OCI-M2 (cell line): ENCODE measurements around the gene CBX2.

ENCODE experiments used
- DNase-seq: peaks from one replicate; lab custom pipeline; 2025; ENCODE audit not compliant: unreplicated experiment; lab: John Stamatoyannopoulos, UW

CBX2 gene

DNA sequence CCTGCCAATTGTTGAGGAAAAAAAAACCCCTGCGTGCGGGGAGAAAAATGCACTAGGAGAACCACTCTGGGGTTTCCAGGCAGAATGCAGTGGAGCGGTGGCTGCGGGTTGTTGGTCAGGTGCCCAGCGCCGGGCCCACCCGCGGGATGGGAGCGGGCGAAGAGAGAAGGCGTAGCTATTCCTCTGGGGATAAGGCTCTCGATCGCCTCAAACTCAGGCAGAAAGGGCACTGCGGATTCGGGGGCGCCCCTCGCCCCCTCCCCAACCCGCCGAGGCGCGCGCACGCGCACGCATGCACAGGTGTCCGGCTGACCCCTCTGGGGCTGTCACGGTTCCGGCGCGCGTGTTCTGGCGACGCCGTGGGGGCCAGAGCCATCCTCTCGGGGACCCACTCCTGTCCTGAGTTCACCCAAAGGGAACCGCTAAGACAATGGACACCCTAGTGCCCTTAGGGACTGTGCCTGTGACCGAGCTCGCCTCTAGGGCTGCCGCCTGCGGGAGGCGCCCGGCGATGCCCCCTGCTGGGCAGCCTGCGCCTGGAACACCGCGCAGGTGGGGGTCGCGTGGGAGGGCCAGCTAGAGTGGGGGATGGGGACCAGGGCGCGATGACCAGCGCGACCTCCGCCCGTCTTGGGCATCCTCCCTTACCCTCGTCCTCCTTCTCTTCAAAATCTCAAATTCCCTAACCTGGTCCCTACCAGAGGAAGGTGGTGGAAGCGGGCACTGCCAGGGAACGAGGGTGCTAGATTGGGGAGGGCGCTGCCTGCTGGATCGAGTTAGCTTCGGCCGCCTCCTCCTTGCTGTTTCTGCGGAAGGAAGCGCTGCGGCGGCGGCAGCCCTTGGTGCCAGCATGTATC is 33.3 kb downstream of the CBX2 start:
- DNase-seq: no peak

DNA sequence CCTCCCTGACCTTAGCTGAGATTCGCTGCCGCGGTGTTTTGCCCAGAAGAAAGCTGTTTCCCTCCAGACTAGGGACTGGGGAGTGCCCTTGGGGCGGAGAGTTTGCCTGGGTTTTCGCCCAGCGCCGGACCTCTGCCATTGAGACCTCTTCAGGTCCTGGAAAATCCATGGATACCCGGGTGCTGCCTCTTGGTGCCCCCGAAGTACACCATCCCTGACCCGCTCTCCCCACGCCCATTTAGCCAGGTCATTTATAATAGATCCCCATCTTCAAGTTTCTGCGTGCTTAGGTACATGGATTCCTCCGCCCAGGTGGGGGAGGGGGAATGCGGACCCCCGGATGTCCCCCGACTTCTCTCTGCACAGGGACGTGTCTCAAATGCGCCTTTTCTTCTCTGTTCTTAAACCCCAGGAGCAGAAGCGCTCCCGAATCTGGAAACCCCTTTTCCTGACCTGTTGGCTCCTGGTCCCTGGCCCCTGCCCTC is 34.0 kb downstream of the CBX2 start:
- DNase-seq: no peak

DNA sequence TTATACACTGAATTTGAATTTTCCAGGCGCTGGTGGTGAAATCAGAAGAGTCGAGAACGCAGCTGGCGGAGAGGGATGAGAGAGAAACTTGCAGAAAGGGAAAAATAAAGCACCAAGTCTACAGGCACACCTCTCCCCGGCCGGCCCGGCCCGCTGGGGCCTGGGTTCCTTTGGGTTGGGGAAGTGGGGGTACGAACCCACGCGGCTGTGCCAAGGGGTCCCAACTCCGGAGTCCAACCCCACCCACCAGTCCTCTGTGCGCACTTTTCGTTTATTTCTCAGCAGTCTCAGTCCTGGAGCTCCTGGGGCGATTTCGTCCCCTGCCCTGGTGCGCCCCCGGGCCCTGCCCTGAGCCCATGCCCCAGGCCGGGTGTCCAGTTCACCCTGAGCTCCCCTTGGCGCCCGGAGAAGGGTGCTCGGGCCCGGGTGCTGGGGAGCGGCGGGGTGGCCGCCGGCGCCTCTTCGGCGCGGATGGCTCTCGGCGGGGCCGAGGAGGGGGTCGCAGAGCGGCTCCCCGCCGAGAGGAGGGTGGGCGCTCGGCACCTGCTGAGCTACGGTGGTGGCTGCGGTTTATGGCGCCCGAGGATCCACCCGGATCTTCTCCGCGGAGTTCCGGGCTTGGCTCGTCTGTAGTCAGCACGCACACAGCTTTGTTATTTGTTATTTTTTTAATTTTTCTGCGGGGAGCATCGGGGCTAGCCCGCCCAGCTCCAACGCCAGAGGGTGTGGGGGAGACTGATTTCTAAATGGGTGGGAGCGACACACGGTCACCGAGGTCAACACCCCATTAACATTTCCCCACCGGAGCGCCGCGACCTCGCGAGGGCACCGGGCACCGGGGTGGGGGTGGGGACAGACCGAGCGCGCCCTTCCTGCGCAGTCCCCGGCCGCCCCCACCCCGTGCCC is 34.7 kb downstream of the CBX2 start:
- no peak for DNase-seq

DNA sequence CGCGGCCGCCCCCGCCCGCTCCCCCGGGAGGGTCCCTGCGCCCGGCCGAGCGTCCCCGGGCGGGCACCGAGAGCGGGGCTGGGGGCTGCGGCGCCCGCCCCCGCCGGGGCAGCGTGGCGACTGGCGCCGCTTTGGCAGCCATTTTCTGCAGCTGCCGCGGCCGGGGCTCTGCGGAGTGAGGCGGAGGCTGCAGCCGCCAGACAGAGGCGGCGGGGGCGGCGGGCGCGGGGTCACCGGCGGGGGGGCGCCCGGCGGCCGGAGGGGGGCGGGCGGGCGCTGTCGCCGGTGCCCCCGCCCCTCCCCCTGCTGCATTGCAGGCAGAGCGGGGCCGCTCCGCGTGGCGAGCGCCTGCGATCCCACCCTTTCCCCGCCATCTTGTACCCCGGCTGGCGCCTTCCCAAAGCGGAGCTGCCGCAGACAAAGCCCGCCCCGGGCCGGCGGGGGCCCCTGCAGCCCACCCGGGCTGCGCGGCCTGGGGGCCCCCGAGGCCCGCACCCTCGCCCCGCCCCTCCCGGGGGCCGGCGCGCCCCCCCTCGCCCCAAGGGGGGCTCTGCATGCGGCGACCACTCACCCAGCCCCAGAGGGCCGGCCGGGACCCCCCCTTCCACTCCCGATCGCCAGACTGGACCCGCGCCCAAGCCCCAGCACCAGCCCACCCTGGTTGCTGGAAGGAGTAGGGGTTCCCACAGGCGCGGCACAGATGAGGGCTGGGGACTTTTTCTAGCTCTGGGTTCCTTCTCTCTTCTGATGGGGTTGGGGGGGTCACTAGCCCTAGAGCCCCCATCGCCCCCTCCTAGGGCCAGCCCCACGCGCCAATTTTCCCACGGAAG is 35.6 kb downstream of the CBX2 start:
- DNase-seq: no peak

DNA sequence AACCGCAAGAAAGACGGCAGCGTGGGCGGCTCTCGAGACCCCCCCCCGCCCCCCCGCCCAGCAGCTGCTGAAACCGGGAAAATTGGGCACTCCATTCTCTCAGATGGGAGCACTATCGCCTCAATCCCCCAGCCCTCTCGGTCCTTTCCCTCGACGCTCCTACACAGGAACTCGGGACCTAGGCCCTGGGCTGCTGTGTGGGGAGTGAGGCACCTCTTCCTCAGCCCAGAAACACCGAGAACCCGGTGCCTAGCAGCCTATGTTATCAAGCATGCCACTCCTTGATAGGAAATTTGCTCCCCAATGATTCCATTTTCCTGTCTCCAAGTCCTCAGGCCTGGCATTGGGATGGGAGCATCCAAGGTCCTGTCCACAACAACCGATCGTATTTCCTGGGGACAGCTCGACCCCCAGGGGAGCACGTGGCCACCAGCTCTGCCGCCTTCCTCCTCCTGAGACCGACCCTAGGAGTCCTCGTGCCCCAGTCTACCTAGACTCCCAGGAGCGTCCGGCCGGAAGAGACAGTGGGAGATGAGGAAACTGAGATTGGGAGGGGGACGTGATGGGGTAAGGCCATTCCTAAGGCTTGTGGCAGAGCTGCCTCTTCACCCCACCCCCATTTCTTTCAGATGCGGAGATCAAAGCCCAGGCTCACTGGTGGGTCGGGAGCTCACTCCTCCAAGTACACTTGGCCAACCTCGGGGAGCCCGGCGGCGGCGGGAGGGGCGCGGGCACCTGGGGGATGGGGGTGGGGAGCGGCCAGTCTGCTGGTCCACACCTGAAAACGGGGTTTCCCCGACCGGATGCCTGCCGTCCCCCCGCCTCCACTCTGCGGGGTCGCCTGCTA is 36.4 kb downstream of the CBX2 start:
- no peak for DNase-seq

DNA sequence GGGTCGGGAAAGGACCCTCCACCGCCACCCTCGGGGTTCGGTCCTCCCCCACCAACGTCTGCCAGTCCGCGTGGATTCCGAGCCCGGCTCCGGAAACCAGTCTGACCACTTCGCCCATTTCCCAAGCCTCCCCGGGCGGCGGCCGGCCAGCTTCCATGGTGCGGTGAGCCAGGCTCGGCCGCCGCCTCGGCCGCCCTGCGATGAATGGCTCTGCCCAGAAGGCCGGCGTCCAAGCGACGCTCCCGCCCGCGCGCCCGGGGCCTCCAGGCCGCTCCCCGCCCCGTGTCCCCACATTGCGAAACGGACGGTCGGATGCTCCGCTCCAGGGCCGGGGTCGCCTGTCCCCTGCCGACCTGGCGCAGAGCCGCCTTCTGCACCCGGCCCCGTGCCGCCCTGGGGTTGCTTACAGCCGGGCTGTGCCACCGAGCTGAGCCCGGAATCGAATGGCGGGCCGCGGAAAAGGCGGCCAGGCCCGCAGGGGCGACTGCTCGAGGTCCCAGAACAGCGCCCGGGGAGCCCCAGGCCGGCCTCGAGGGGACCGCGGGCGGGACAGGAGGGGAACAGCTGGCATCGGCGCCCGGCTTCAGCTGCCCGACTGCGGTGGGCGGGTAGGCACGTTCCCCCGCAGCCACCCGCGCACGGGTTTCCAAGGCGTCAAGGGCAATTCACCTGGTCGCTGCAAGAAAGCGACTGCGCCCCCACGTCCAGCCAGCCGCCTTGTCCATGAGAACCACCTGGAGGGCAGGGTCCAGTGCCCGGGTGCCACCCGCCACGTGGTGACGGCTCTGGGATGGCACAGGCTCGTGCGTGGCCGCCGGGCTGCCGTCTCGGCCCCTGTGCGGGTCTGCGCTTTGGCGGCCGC is 37.3 kb downstream of the CBX2 start:
- DNase-seq: no peak

DNA sequence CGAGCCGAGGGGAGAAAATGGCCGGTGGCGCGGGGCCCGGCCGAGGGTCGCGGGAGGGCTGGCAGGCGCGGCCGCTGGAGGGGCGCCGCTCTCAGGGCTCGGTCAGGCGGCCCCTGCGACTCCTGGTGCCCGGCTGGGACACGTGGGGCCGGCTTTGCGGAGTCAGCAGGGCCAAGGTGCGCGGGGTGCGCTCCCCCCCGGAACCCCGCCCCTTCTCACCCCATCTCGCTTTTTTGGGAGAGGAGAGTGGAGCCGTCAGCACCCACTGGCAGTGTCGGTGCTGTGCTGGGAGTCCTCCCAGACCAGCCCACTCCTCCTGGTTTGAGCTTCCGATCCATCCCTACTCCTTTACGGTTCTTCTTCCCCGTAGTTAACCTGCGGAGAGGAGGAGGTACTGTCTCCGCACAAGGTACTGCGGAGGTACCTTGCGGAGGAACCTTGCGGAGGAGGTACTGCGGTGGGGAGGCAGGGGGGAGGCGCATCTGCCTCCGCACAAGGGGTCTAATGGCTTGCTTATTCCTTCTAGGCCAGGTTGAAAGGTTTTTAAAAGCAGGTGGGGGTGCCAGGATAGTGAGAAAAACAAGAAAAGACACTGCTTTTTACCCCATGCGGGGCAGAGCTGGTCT is 38.0 kb downstream of the CBX2 start:
- no peak for DNase-seq

DNA sequence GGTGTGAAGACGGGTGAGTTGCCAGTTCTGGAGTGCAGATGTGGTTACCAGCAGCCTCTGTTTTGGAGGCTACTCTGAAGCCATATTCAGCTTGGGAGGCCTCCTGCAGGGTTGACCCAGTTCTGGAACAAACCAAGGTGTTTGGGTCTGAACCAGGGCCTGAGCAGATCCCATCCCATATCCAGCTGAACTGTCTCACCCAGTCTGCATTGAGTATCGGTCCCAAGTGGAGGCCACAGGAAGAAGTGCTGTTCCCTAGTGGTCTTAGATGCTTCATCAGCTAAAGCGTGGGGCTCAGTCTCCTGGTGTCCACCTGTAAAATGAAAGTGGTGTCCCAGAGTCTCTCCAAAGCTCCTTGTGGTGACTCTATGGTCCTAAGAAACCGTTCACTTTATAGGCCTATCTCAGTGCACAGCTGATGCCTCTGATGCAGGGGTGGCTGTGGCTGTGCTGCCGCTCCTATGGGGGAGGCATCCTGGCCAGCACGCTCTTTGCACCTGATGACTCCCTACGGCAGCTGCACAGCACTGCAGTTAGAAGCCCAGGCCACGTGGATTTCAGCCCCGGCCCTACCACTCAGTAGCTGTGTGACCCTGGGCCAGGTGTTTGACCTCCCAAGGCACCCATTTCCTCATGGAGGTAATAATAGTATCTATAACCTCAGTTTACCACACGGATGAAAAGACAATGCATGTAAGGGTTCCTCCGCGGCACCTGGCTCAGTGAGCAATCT is 40.2 kb downstream of the CBX2 start:
- no peak for DNase-seq

DNA sequence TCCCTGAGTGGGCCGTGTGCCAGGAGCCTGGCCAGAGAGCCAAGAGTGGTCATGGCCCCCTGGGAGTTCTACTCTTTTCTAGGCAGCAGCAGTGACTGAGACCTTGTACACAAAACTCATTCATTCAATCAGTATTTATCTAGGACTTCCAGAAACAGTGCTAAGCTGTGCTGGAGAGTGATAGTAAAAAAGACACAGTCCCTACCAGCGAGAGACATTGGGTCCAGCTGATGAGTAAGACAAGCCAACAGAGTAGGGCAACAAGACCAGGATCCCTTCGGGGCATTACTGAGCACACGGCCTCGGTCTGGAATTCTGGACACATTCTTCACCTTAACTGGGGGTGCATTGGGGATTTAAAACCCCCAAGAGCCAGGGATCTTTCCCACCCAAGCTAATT is 41.1 kb downstream of the CBX2 start:
- no peak for DNase-seq

DNA sequence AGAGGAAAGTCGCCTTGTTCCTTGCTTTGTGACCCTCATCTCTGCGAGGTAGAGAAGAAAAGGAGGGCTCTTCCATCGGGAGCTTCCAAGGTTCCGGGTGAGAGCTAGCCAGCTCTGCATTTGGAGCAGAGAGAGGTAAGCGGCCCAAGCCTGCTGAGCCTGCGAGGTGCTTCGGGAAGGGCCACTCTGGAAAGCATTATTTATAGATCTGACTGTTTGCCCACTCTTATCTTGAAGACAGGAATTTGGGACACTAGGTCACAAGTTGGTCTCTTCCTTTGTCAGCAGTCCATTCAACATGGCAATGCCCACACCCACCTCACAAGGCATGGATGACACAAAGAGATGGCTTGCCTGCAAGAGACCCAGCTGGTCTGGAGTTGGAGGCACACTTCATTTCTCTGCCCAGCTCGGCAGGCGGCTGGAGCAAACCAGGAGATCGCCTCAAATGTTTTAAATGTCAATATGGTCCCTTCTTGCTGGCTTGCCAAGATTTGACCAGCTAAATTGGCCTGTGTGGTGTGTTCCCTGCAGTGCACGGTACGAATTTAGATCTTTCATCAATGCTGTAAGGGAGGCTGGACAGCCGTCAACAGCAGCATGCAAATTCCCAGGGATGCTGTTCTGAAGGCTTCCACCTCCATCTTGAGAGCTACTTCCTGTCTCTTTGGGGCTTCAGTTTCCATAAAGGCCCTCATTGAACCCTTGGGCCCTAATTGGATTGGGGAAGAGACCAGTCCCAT is 41.8 kb downstream of the CBX2 start:
- DNase-seq: no peak

DNA sequence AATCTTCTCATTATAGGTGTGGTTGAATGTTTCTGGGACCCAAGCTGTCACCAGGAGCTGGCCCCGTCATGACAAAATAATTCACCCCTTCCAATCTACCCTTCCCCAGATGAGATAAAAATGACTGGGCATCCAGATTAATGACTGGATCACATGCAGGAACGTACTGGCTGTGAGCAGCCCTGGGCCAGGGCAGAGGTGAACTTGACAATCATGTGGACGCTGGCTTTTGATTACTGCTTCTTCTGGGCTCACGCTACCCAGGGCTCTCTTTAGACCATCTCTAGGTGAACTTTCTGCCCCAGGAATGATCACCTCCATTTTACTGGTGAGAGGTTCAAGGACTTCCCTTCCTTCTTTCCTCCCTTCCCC is 43.0 kb downstream of the CBX2 start:
- DNase-seq: no peak

DNA sequence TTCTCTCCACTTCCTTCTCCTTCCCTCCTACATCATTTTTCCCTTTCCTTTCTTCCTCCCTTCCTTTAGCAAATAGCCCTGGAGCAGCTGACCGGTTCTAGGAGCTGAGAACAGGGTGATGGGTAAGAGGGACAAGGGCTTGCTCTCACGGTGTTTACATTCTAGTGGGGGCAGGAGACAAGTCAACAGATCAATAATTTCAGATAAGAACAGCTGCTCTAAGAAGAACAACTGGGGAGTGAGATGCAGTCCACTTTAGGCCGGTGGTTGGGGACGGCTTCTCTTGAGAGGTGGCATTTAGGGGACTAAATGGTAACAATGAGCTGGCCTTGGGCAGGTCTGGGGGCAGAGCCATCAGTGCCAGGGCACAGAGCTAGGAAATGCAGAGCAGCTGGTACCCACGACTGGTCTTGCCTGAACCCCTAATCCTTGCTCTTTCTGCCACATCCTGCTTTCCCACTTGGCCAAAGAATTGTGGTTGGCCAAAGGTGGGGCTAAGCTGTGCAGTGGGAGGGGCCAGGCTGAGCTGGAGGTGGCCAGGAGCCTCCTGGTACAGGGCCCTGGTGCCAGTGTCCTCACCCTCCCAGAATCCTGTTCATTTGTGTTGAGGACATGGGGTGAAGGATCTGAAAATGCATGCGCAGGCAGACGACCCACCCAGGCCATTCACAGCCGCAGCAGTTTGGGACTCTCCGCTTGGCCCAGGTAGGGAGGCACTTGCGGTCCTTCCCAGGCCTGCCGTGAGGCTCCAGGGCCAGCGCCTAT is 43.6 kb downstream of the CBX2 start:
- no peak for DNase-seq

DNA sequence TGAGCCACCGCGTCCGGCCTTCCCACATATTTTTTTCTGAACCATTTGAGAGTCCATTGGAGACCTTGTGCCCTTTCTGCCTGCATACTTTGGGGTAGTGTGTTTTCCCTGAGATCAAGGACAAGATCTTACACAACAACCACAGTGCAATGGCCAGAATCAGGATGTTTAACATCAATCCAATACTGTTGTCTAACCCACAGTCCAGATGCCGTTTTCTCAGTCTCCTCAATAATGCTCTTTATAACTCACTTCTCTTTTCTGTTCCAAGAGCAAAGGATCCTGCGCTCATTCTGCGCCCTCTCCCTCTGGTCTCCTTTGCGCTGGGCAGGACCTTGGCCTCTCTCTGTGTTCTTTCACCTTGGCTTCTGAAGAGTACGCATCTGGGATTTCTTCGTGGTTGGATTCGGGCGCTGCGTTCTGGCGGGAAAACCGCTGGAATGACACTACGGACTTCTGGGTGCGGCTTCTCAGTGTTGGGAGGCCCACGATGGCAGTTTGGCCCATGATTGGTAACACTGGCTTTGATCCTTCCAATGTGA is 44.7 kb downstream of the CBX2 start:
- DNase-seq: no peak

DNA sequence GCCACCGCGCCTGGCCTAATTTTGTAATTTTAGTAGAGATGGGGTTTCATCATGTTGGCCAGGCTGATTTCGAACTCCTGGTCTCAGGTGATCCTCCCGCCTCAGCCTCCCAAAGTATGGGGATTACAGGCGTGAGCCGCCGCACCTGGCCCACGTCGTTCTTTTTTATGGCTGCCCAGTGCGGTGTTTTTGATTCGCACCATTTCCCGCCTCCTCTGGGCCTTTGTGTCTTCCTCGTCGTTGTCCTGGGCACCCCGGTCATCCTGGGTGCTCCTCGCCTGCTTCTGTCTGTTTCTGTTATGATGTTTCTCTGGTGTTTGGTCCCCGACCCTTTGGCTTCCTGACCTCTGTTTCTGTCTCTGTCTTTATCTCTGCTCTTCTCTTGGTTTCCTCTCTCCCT is 46.3 kb downstream of the CBX2 start:
- DNase-seq: no peak

DNA sequence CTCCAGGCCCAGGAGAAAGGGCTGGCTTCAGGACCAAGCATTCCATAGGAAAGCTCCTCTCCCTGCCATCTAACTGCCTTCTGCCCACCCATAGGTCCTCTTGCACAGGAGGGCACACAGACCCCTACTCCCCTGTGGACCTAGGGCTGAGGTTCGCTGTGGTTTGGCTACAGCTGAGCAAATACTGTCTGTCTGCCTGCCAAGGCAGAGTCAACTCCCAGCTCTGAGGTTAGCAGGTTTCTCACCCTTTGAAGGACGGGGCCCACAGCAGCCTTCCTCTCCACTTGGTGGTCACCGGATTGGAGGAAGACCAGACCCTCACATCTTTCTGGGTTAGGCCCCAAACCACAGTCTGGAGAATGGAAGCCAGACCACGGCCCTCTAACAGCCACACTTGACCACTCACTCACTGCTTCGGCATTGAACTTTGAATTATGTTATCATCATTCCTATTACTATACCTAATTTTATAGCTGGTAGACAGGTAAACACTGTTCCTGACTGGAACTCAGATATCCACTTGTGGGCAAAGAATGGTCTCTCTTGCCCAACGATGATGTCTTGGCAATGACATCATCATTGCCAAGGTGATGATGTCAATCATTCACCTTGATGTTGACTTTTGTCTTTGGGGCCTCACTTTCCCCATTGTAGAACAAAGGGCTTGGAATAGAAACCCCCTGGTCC is 47.1 kb downstream of the CBX2 start:
- no peak for DNase-seq

DNA sequence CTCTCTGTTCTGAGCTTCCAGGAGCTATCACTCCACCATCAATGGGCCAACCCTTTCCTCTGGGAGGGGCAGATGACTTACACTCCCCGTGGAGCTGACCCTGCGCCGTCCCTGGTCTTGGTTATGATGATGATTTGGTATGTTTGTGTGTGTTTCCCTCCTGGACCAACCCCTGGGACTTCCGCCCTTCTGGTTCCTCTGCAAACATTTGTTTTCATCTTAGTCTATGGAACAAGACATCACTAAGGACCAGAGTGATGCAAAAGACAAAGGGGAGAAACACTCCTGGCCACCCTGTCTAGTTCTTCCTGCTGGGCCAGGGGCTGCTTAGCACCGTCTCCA is 47.6 kb downstream of the CBX2 start:
- no peak for DNase-seq
